Measurements from ENCODE around the gene C16orf86. TPM values are rescaled to one million over a fixed set of nuclear protein-coding genes. Genes with fewer than 3 reads are reported as not detected.

C16orf86 gene
- total RNA-seq, 1 donor from 2014 or later: 0.79 TPM

GRCh38 chr16:67697422-67698185, 31.0 kb downstream of the C16orf86 start:
- TF ChIP-seq CTCF (IDR thresholded peaks at IDR 0.05; ENCODE audit: insufficient read depth, low read length, severe bottlenecking): no peak
- FAIRE-seq (no peak), DNase-seq (ENCODE audit: low read depth) (no peak)
- no peak overlapping the region for H3K4me3 ChIP-seq (ENCODE audit: low read depth, low read length)
- no peaks in the 10 kb centered on the region for H3K27me3 ChIP-seq (ENCODE audit: control insufficient read depth, insufficient read depth, low read length)
- no peaks in the 10 kb centered on the region for H3K36me3 ChIP-seq (ENCODE audit: control insufficient read depth, insufficient read depth, low read length)

GRCh38 chr16:67699265-67699664, 32.7 kb downstream of the C16orf86 start:
- H3K27me3 ChIP-seq (ENCODE audit: control insufficient read depth, insufficient read depth, low read length): no peaks in the 10 kb centered on the region
- no peak for TF ChIP-seq CTCF (IDR thresholded peaks at IDR 0.05; ENCODE audit: insufficient read depth, low read length, severe bottlenecking)
- H3K4me3 ChIP-seq (ENCODE audit: low read depth, low read length): no peak overlapping the region
- H3K36me3 ChIP-seq (ENCODE audit: control insufficient read depth, insufficient read depth, low read length): no peaks in the 10 kb centered on the region
- no peak for DNase-seq (ENCODE audit: low read depth)
- FAIRE-seq: no peak

- FAIRE-seq (no peak), DNase-seq (ENCODE audit: low read depth) (no peak)
- H3K36me3 ChIP-seq (ENCODE audit: control insufficient read depth, insufficient read depth, low read length): no peaks in the 10 kb centered on the region
- H3K27me3 ChIP-seq (ENCODE audit: control insufficient read depth, insufficient read depth, low read length): no peaks in the 10 kb centered on the region
- no peak for TF ChIP-seq CTCF (IDR thresholded peaks at IDR 0.05; ENCODE audit: insufficient read depth, low read length, severe bottlenecking)
- no peak overlapping the region for H3K4me3 ChIP-seq (ENCODE audit: low read depth, low read length)
Observed at GRCh38 chr16:67701420-67701819, 34.8 kb downstream of the C16orf86 start.

- no peaks in the 10 kb centered on the region for H3K36me3 ChIP-seq (ENCODE audit: control insufficient read depth, insufficient read depth, low read length)
- FAIRE-seq: no peak
Observed at GRCh38 chr16:67702130-67702529, 35.5 kb downstream of the C16orf86 start.

GRCh38 chr16:67703626-67704025, 37.0 kb downstream of the C16orf86 start:
- Histone ChIP-seq H3K4me3 (ENCODE audit: low read depth, low read length) (no peak overlapping the region), H3K27me3 (ENCODE audit: control insufficient read depth, insufficient read depth, low read length) (no peaks in the 10 kb centered on the region), H3K36me3 (ENCODE audit: control insufficient read depth, insufficient read depth, low read length) (no peaks in the 10 kb centered on the region)
- no peak for FAIRE-seq
- DNase-seq (ENCODE audit: low read depth): no peak
- no peak for TF ChIP-seq CTCF (IDR thresholded peaks at IDR 0.05; ENCODE audit: insufficient read depth, low read length, severe bottlenecking)

More at GRCh38 chr16:67702130-67702529, 35.5 kb downstream of the C16orf86 start:
- no peak for TF ChIP-seq CTCF (IDR thresholded peaks at IDR 0.05; ENCODE audit: insufficient read depth, low read length, severe bottlenecking)
- DNase-seq (ENCODE audit: low read depth): no peak
- Histone ChIP-seq H3K4me3 (ENCODE audit: low read depth, low read length) (no peak overlapping the region), H3K27me3 (ENCODE audit: control insufficient read depth, insufficient read depth, low read length) (no peaks in the 10 kb centered on the region)

- FAIRE-seq: no peak
Observed at GRCh38 chr16:67704110-67704509, 37.5 kb downstream of the C16orf86 start.

More at GRCh38 chr16:67704110-67704509, 37.5 kb downstream of the C16orf86 start:
- TF ChIP-seq CTCF (IDR thresholded peaks at IDR 0.05; ENCODE audit: insufficient read depth, low read length, severe bottlenecking): no peak
- H3K36me3 ChIP-seq (ENCODE audit: control insufficient read depth, insufficient read depth, low read length): no peaks in the 10 kb centered on the region
- no peak for DNase-seq (ENCODE audit: low read depth)
- H3K27me3 ChIP-seq (ENCODE audit: control insufficient read depth, insufficient read depth, low read length): no peaks in the 10 kb centered on the region
- H3K4me3 ChIP-seq (ENCODE audit: low read depth, low read length): no peak overlapping the region

Data from bronchial epithelial cell (primary cell).